Measurements from ENCODE around the gene OR9A2. TPM values are rescaled to one million over a fixed set of nuclear protein-coding genes. Genes with fewer than 3 reads are reported as not detected.

OR9A2 gene
- total and polyA plus RNA-seq, 10 donors: 0.64 TPM; not detected in 9

- peaks cover 0 to 5% (median 0%) of the 10 kb centered on the region in 8 donors for H3K9me3 ChIP-seq
- WGBS, 5 donors: 50 to 72% (median 60%) methylated on average over 2 of the region's 2 CpGs
- DNase-seq: no peak
- no peak for TF ChIP-seq POLR2AphosphoS5 (IDR thresholded peaks at IDR 0.05)
- no peak for TF ChIP-seq CTCF (IDR thresholded peaks at IDR 0.05 in 8 of 11, conservative IDR thresholded peaks at IDR 0.05 in 3 of 11)
- no peak for TF ChIP-seq POLR2A (IDR thresholded peaks at IDR 0.05)
- H3K27me3 ChIP-seq (replicated peaks in 1 of 7): peaks cover 0 to 5% (median 0%) of the 10 kb centered on the region in 7 donors
- no peak overlapping the region for H3K4me3 ChIP-seq
- peak overlapping the region in 2 of 8 donors; percentile 4 to 41 for H3K27ac ChIP-seq
- no peaks in the 10 kb centered on the region for H3K36me3 ChIP-seq
- intact Hi-C loops (cut with DNase I; ENCODE audit: low total_unique reads): no loop called here
- H3K4me1 ChIP-seq: peaks cover 3 to 57% (median 21%) of the 10 kb centered on the region in 6 donors
These were observed 9.9 kb downstream of the OR9A2 start for GRCh38 chr7:143016996-143017395.

GRCh38 chr7:143015926-143016490 lies 10.9 kb downstream of the OR9A2 start:
- Histone ChIP-seq H3K4me3 (no peak overlapping the region), H3K27ac (peak overlapping the region in 4 of 8 donors; percentile 44 to 76 (median 59)), H3K4me1 (peaks cover 3 to 58% (median 21%) of the 10 kb centered on the region in 6 donors), H3K27me3 (replicated peaks in 1 of 7) (peaks cover 0 to 5% (median 0%) of the 10 kb centered on the region in 7 donors), H3K9me3 (peaks cover 0 to 5% (median 0%) of the 10 kb centered on the region in 8 donors), H3K36me3 (no peaks in the 10 kb centered on the region)
- WGBS, 5 donors: 78 to 91% (median 87%) methylated on average over 3 of the region's 3 CpGs
- intact Hi-C loops (cut with DNase I; ENCODE audit: low total_unique reads): no loop called here
- TF ChIP-seq POLR2A (IDR thresholded peaks at IDR 0.05) (no peak), POLR2AphosphoS5 (IDR thresholded peaks at IDR 0.05) (no peak), CTCF (IDR thresholded peaks at IDR 0.05 in 8 of 11, conservative IDR thresholded peaks at IDR 0.05 in 3 of 11) (no peak)
- DNase-seq: no peak

DNA sequence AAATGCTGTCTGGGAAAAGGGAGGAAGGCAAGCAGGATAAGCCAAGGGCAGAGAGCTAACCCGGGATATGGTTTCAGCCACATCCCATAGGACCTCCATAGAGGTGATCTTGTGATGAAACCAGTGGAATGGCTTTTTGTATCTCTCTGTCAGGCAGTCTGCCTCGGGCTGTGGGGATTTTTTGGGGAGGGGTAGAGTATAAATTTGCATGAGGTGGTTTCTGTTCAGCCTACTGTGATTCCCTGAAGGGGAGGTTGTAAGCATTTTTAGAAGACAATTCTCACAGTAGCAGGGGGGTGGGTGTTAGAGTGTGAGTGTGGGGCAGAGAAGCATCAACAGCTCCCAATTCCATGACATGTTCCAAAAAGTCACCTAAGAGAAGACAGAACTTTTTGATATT lies 11.8 kb downstream of the OR9A2 start:
- Histone ChIP-seq H3K4me1 (peaks cover 3 to 58% (median 21%) of the 10 kb centered on the region in 6 donors), H3K9me3 (peaks cover 0 to 5% (median 0%) of the 10 kb centered on the region in 8 donors), H3K27ac (peak overlapping the region in 5 of 8 donors; percentile 40 to 76 (median 59)), H3K27me3 (replicated peaks in 1 of 7) (peaks cover 0 to 5% (median 0%) of the 10 kb centered on the region in 7 donors), H3K4me3 (peak overlapping the region in 1 of 8 donors; percentile 19), H3K36me3 (no peaks in the 10 kb centered on the region)
- no peak for TF ChIP-seq POLR2AphosphoS5 (IDR thresholded peaks at IDR 0.05)
- TF ChIP-seq POLR2A (IDR thresholded peaks at IDR 0.05): no peak
- no peak for DNase-seq
- 47 to 55% (median 52%) methylated on average over 2 of the region's 2 CpGs for WGBS, 5 donors
- intact Hi-C loops (cut with DNase I; ENCODE audit: low total_unique reads): no loop called here

DNA sequence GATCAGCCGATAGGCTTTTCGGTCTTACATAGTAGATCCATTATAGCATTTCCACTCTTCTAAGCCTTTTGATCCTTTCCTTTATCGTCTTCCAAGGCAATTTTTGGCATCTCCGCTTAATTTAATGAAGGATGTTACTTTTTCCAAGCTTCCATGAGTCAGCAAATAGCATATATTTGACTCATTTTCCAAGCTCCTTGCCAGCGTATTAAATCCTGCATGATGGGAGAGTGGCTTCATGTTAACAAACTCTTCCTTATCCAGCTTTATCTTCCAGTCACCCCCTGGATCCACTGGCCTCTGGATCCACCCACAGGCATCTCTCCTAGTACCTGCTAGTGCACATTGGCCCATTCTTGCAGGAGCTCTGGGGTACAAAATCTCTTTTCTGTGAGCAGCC lies 13.0 kb downstream of the OR9A2 start:
- TF ChIP-seq CTCF (IDR thresholded peaks at IDR 0.05 in 8 of 11, conservative IDR thresholded peaks at IDR 0.05 in 3 of 11) (no peak), POLR2AphosphoS5 (IDR thresholded peaks at IDR 0.05) (no peak), POLR2A (IDR thresholded peaks at IDR 0.05) (no peak)

More for the DNA sequence above, 13.0 kb downstream of the OR9A2 start:
- no peak for DNase-seq
- Histone ChIP-seq H3K4me1 (peaks cover 3 to 60% (median 21%) of the 10 kb centered on the region in 6 donors), H3K4me3 (no peak overlapping the region), H3K27ac (no peak overlapping the region), H3K9me3 (no peaks in the 10 kb centered on the region), H3K27me3 (replicated peaks in 1 of 7) (peaks cover 0 to 5% (median 0%) of the 10 kb centered on the region in 7 donors), H3K36me3 (no peaks in the 10 kb centered on the region)
- WGBS, 5 donors: 82 to 92% (median 86%) methylated on average over 5 of the region's 5 CpGs
- intact Hi-C loops (cut with DNase I; ENCODE audit: low total_unique reads): no loop called here

Data from spleen (tissue), 11 donors.